NCI-H446 (cell line): Measurements from ENCODE around the gene CD82.

Source experiments
- DNase-seq, 2 experiments: peaks; one replicate each; lab custom pipeline; 2025; lab: John Stamatoyannopoulos, UW

Gene CD82

DNA sequence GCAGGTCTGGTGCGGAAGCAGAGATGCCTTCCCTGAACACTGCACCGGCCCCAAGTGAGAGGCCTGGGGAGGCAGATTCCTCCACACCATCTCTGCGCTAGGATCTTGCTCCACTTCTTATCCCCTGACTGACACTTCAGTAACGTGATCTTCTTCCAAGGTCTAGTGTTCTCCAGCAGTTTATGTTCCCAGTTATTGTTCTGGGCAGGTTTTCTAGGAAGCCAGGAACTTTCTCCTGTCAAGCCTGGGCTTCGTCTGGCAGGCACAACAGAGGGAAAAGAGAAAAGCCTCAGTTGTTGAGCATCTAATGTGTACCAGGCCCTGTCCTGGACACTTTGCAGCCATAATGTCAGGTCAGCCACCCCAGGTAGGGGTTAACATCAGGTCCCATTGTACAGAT lies 10.5 kb downstream of the CD82 start:
- no peak for DNase-seq

DNA sequence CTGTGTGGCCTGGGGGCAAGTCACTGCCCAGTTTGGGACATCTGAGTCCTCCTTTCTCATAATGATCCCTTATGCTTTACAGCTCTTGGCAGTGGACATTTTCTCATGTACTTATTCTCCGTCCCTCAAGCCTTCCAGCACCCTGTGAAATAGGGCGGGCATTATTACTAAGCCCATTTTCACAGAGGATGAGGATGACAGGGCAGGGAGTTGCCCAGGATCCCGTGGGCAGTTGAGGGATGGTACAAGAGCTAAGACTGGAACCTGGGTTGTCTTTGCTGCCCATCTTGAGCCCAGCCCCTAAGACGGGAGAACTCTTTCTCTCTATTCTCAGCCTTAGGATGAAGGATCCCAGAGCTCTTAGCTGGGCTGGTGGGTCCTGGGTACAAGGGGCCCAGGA lies 11.2 kb downstream of the CD82 start:
- DNase-seq = no peak

DNA sequence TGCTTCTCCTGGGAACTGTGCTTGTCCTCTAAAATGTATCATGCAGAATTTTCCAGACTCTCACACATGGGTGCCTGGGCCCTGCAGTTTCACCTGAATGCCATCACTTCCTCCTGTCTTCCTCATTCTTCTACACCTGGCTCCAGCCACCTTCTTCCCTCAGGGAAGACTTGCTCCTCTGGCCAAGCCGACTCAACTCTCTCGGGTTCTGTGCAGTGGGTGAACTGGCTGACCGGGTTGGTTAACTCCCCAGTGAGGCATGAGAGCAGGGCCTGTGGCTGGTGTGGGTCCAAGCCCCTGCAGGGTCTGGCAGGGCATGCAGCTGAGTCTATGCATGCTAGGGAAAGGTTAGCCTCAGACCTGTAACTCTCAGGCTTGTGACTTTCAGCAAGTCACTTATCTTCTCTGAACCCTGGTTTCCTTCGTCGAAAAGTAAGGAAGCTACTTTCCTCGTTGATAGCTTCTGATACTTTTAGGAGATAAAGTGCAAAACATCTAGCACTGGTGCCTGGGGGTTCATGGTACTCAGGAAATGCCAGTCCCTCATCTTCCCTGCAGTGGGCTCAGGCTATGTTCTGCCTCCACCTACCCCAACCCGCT lies 11.9 kb downstream of the CD82 start:
- DNase-seq = no peak

DNA sequence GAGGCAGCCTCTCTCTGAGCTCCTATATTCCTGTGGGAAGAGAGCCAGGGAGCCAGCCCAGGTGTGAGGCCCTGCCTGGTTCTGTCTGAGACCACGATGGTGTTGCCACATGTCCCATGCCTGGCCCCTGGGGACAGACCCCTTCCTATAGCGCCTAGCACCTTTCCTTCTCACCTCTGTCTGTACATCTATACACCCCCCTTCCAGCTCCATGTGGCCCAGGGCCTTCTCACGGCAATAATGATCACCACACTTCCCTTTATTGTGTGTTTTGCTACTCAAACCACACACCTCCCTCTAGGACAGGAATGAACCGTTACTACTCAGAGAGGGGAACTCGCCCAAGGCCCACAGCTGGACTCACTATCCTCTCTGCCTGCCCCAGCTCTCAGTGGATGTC lies 12.8 kb downstream of the CD82 start:
- no peak for DNase-seq

DNA sequence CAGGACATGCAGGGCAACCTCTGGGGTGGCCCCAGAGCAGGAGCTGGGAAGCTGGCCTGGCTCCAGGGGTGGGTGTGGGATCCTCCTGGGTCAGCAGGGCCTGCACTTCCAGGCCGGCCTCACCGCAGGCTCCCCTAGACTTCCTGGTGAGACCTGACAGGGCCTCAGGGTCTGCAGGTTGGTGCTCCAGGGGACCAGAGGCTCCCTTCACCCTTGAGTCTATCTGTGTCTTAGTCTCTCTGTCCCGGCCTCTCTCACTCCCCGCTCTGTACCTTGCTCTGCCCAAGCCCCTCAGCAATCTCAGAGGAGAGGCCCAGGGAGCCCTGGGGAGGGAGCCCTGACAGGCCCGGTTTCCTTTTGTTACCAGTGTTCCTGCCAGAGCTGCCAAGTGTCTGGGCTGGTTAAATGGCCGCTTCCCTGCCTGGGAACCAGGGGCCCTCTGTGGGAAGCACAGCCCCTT lies 13.9 kb downstream of the CD82 start:
- DNase-seq = no peak

DNA sequence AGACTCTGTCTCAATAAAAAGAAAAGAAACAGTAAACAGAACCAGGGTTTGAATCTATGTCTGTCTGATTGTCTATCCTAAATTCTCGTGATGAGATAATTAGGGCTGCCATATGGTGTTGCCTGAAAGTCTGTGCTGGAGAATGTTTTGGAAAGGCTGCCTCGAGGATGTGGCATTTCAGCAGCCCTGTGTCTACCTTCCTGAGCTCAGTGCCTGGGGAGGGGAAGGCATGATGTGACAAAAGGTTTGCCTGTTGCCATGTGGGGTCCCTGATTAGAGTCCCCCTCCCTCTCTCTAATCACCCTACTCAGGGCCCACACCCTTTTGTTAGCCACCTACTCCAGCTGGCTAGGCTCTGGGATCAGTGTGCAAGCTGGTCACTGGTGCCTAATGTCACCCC lies 15.2 kb downstream of the CD82 start:
- DNase-seq = peak in 1 of 2 experiments; percentile 67

DNA sequence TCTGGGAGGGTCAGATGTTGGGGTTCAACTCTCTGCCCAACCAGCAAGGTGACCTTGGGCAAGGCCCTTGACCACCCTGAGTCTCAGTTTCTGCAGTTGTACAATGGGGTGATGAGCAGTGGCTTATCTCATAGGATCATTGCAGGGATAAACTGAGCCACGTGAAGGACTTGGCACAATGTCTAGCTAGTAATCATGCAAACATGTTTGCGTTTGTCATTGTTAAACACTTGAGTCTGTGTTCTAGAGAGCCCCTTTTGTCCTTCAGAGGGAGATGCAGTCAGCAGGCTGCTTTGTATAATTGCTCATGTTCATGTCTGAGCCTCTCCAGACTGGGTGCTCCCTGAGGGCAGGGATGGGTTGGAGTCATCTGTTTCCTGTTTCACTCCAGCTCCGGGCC lies 15.8 kb downstream of the CD82 start:
- no peak for DNase-seq

DNA sequence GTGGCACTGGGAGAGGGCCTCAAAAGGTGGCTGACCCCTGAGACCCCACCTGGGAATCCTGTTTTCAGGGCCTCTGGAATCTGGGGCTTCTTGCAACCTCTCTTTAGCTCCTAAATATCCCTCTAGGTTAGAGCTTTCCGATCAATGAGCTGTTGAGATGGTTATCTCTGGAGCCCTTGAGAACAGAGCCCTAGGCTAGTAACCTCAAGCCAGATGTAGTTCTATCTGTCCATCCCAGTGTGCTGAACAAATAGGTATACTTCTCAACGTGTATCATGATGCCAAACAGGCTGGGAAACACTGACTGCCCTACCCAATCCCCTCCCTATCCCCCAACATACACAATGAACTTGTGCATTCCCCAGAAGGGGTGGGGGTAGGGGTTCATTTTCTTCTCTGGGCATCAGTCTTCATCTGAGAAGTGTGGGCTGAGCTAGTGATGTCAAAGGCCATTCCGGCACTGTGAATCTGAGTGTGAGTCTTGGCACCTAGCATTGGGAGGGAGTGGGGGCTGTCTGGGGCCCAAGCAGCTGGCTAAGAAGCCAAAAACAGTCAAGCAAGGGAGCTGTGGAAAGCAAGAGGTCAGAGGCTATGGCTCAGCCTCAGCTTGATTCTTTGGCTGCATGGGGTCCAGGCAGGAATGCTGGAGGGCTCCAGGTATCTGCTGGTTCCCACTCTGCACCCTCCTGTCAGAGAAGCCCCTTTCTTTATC lies 17.3 kb downstream of the CD82 start:
- no peak for DNase-seq

DNA sequence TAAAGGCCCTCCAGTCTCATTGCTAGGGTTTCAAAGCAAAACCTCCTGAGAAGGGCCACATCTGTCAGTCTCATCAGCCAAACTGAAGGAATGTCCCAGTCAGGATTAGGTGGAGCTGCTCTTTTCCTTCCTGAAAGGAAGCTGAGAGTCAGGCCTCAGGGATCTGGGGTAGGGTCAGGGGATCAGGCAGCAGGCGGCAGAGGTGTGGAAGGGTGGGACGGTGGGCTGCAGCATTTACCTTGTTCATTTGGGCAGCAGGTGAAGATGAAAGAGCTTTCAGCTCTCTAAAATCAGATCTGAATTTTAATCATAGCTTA lies 17.8 kb downstream of the CD82 start:
- DNase-seq = no peak

DNA sequence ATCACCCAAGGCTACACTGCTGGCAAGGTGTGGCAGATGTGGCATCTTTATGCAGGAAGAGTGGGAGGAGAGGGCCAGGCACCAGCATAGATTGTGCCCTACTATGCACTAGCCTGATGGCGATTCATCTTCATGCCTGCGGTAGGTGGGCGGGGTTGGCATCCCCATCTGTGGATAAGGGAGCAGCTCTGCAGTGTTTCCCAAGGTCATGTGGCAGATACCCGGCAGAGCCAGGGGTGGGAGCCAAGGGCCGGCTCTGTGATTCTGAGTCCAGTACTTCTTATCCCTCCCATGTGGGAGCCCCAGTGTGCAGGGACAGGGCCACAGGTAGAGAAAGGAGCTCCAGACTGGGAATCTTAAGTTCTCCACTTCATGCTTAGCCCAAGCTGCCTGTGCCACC lies 20.0 kb downstream of the CD82 start:
- no peak for DNase-seq

DNA sequence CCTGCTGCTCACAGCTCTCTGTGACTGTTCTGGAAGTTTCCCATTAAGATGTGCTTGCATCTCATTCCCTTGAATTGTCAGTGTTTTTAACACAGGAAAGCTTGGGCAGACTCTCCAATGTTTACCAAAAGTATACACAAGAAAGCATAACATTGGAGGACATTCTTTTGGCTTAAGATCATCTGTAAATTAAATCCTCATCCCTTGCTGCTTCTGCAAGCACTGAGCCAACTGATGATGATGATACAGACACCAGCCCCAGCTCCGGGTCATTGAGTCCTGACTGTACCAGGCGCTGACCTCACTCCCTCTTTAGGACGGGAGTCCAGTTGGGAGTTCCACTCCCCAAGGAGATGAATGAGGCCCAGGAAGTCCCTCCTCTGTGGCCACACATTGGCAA lies 23.8 kb downstream of the CD82 start:
- DNase-seq = no peak

DNA sequence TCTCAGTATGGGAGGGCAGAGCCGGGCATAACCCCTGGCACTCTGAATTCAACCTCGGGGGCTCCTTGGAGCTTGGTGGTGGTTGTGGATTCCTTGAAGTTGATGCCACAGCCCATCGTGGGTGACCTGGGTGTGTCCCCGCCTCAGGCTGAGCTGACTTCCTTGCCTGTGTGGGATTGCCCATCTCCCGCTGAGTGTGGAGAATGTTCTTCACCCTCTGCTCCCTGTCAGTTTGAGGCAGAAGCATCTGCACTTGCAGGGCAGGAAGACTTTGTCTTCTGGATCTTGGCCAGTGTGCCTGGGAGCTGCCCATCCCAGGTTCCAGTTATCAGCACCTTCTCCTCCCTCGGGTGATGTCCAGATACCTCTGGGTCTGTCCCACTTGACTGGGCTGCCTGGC lies 25.3 kb downstream of the CD82 start:
- no peak for DNase-seq

DNA sequence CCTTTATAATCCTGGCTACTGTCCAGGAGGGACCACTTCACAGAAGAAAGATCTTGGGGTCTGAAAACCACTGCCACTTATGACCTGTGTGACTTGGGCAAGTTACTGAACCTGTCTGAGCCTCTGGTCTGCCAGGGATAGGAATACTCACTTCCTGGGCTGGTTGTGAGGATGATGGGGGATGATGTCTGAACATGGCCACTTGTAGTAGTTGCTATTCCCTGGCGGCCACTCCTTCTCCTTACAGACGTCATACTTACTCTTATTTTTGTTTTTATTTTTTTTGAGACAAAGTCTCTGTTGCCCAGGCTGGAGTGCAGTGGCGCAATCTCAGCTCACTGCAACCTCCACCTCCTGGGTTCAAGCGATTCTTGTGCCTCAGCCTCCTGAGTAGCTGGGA lies 26.1 kb downstream of the CD82 start:
- DNase-seq = no peak

DNA sequence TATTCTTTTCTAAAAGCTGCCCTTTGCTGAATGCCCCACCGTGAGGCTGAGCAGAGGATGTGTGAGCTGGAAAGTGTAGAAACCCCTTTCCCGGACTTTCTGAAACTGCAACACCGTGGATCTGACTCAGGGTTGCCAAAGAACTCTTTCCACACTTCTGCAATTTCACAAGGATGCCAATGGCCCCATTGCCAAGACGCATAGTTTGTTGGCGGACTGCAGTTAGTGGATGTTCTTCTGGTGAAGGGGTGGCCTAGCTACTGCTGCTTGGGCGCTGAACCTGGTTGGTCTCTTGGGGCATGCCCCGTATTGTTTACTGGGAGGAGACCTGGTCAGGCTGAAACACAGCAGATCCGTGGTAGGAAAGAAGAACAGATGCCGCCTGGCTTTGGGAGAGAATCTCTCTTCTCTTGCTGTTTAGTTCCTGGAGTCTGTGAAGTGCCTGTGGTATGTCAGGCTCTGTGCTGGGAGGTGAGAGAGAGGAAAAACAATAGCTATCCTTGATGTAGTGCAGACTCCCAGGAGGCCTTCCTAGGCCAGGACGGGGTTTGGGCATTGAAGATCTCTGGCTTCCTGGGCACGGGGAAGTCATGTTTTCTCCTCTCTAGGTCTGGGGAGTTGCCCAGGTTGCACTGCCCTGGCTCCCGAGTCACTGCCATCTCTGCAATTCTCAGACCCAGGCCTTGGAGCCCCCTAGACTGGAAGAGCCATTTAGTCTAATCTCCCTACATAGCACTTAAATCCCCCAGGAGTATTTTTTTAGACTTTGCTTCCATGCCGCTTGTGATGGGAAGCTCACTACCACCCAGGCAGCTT lies 26.9 kb downstream of the CD82 start:
- DNase-seq = peak in 1 of 2 experiments; percentile 45

DNA sequence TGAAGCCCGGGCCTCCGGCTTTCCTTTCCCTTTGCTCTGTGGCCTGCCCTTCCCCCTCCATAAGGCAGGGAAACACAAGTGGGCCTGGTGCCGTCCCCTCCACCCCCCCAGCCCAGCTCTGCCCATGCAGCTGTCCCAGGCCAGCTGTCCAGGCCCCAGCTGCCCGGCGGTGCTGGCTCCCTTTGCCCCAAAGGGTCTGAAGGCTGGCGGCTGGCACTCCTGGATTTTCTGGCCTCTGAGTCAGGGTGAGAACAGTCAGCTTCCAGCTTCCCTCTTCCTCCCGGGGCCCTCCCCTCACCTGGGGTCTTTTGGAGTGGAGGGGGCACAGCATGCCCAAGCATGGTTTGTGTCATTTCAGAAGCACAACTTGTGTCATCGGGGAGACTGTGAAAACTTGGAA lies 27.8 kb downstream of the CD82 start:
- no peak for DNase-seq

DNA sequence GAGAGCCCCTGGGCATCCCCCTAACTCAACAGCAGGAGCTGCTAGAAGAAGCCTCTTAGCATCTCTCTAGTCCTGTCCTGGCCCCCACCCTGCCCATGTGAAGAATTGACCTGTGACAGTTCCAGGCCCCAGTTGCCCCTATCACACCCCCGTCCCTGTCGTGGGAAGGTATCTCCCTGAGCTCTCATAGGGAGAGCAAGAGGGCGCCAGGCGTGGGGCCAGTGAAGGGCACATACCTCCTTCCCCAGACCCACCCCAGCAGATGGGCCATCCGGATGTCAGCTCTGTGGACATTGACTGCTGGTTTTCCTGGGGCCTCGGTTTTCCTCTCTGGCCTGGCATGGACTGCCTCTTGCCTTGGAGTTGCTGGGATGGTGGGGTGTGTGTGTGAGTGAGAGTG lies 29.5 kb downstream of the CD82 start:
- DNase-seq = peak in 1 of 2 experiments; percentile 31

DNA sequence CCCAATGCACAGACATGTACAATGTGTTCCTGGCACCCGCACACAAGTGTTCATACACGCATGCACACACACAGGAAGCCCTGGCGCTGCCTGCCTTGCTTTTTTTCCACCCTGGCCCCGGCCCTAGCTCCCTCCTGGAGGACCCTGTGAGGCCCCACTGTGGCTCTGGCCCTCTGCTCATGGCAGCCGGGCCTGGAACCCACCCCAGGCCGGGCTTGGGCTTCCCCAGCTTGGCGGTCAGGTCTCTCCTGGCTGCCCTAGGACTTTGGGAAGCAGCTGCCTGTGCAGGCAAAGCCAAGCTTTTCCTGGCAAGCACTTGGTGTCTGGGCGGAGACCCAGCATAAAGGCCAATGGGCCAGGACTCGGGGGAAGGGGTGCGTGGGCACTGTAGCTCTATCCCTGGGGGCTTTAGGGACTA lies 30.5 kb downstream of the CD82 start:
- peak; percentile 92 to 97 for DNase-seq

DNA sequence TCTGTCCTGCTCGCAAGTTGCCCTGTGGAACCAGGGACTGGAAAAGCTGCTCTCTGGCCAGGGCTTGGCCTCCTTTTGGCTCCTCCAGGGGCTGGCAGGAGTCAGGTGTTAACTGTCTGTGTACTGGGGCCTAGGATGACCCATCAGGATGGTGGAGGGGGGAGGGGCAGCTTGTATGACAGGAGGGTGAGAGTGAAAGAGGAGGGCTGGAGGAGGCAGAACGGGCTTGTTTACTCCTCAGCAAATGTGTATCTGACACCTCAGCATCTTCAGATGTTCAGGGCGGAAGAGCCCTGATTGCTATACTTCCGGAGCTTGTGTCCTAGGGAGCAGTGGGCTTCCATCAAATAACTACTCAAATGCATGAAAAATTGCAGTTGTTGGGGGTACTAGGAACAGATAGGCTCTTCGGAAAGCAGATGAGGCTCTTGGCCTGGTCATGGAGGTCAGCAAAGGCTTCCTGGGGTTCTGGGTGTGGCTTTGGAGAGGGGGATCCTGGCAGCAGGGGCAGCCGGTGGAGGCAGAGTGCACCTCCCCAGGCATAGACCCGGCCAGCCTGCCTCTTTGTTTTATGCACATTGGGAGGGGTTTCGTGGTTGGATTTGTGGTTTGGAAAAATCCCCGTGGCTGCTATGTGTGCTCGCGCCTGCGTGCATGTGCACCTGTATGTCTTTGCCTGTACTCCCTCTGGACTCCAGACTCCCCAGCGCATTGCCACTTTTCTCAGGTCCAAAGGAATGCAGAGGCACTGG lies 31.2 kb downstream of the CD82 start:
- DNase-seq = no peak

DNA sequence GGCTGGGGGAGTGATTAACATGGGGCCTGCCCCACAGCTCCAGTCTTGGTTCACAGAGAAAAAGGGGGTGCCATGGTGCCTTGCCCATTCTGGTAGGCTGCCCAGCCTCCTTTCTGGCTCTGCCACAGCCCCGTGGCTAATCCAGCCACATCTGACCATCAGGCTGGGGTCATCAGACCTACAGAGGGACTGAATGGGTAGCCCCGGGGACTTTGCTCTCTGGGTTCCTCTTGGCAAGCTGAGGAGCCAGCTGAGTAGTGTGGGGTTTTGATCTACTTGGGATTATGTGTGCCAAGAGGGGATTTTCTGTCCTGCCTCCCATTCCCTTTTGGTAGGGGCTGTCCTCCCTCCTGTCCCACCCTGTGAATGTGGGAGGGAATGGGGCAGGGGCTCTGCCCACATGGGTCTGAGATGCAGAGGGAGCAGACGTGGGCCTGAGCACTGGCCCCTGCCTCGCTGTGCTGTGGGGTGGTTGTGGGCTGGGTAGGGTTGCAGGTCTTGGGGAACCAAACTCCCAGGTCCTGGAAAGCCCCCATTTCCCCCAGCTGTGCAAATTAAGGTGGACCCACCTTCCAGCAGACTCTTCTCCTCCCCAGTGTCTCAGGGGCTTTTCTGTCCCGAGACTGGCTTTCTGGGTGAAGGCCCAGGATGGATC lies 32.0 kb downstream of the CD82 start:
- DNase-seq = no peak

DNA sequence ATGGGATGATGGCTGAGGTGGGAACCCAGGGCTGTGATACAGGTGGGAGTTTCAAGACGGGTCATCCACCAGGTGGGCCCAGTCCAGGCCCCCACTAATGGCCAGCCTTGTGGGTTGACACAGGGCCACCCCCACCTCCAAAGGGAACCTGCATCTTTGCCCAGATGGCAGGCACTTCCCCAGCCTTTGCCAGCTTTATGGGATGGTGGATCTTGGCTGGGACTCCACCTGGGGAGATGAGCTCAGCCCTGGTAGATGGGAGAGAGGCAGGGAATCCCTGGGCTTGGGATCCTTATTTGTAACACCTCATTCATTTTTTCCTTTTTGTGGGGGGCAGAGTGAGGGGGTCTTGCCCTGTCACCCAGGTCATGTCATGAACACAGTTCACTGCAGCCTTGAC lies 33.4 kb downstream of the CD82 start:
- peak; percentile 14 to 47 for DNase-seq

DNA sequence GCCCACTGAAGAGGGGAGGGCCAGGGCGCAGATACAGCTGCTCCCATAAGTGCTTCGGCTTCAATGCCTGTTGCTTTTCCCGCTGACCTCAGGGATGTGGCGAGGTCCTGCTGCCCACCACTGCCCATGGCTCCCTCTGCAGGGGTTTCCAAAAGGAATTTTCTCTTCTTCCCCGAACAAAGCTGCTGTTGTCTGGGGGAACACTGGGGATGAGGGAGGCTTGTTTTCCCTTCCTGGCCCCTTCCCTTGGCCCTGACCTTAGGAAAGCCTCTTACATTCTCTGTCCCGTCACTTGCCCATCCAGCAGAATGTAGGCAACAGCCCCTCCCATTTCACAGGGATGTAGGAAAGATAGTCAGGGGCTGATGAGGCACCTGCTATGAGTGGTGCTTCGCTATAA lies 34.8 kb downstream of the CD82 start:
- no peak for DNase-seq

DNA sequence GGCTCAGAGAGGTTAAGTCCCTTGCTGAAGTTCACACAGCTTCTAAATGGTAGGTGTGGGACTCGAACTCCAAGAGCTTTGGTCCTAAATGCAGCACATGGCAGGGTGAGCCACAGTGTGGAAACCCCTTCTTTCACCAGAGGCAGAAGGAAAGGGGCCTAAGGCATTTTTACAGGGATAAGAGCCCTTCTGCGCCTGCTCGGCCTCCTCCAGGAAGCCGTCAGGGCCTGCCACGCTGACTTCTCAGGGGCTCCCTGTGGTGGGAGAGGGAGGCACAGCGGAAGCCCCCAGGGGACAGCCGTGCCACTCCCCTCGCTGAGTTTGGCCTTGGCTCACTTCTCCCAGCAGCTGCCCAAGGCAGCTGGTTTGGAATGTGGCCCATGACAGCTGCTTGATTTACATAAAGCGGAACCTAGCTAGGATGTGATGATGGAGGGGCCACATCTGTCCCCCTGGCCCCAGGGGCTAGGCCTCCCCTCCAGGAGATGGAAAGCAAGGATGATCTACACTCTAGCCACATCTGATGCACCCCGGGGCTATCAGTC lies 35.4 kb downstream of the CD82 start:
- DNase-seq = peak; percentile 38 to 85
